Caco-2 (cell line): Measurements from ENCODE around the gene PYDC2. TPM values are rescaled to one million over a fixed set of nuclear protein-coding genes. Genes with fewer than 3 reads are reported as not detected.

Experiments
- BruUV-seq: library from RNA; stranded (reverse); fragments of 400-500 nt; replicated peaks from 2 replicates; lab custom pipeline; 2021; lab: Mats Ljungman, UMichigan
- CTCF ChIA-PET: fragments of 300-600 bp; sonication (Branson Sonifier 250); formaldehyde crosslinking; loops from one replicate; lab custom pipeline; 2022; ENCODE audit warnings: antibody characterized with exemption; lab: Charles Lee
- POLR2A ChIA-PET: fragments of 300-600 bp; sonication (Branson Sonifier 250); formaldehyde crosslinking; loops from one replicate; lab custom pipeline; 2022; ENCODE audit warnings: antibody characterized with exemption; lab: Charles Lee
- DNase-seq, 2 experiments: peaks; one replicate each; pipeline versions ENCODE4 v3.0.0 to v3.0.0-alpha.2; 2020 to 2022
- H3K27me3 ChIP-seq: replicated peaks from 2 replicates; pipeline ENCODE4 v1.6.0; 2011; ENCODE audit warnings: low read length; ENCODE audit not compliant: control insufficient read depth, insufficient read depth
- H3K36me3 ChIP-seq: 2 replicates; pipeline ENCODE4 v1.5.1; 2011; ENCODE audit warnings: low read length; ENCODE audit not compliant: control insufficient read depth, insufficient read depth
- H3K4me1 ChIP-seq: fragments of 250-450 bp; sonication (Bioruptor Pico); 2 replicates; pipeline ENCODE4 v1.5.1; 2020; ENCODE audit warnings: mild to moderate bottlenecking
- H3K4me3 ChIP-seq: 2 replicates; pipeline ENCODE4 v1.5.1; 2011; ENCODE audit warnings: low read depth, mild to moderate bottlenecking, control low read depth, low read length
- H3K9me3 ChIP-seq: fragments of 250-450 bp; sonication (Bioruptor Pico); 2 replicates; pipeline ENCODE4 v1.5.1; 2020; ENCODE audit warnings: mild to moderate bottlenecking, moderate library complexity
- H3K27ac Mint-ChIP-seq: one replicate; pipeline ENCODE4 v1.8.0; 2022; ENCODE audit warnings: mixed read lengths; ENCODE audit not compliant: unreplicated experiment
- H3K27me3 Mint-ChIP-seq: one replicate; pipeline ENCODE4 v1.8.0; 2022; ENCODE audit warnings: mixed read lengths; ENCODE audit not compliant: insufficient read depth, unreplicated experiment
- H3K36me3 Mint-ChIP-seq: one replicate; pipeline ENCODE4 v1.8.0; 2022; ENCODE audit warnings: mild to moderate bottlenecking, mixed read lengths; ENCODE audit not compliant: insufficient read depth, unreplicated experiment
- H3K4me1 Mint-ChIP-seq: one replicate; pipeline ENCODE4 v1.8.0; 2022; ENCODE audit warnings: low read depth, mixed read lengths; ENCODE audit not compliant: unreplicated experiment
- H3K4me3 Mint-ChIP-seq: one replicate; pipeline ENCODE4 v1.8.0; 2022; ENCODE audit warnings: mild to moderate bottlenecking, moderate library complexity, mixed read lengths; ENCODE audit not compliant: unreplicated experiment
- H3K9me3 Mint-ChIP-seq: one replicate; pipeline ENCODE4 v1.8.0; 2022; ENCODE audit warnings: mixed read lengths; ENCODE audit not compliant: unreplicated experiment
- CTCF ChIP-seq, 2 experiments: fragments of 200-600 bp in 1 of 2; IDR thresholded peaks; 1 replicate in 1 of 2; 2 replicates in 1 of 2; pipeline versions ENCODE4 v1.5.1 to v1.8.0; 2011 to 2022; ENCODE audit warnings: antibody characterized with exemption in 1 of 2, control low read depth in 1 of 2, inconsistent platforms in 1 of 2, low read depth in 1 of 2, low read length in 1 of 2, mild to moderate bottlenecking in 1 of 2, moderate library complexity in 1 of 2; ENCODE audit not compliant: insufficient read depth in 1 of 2, severe bottlenecking in 1 of 2, unreplicated experiment in 1 of 2
- intact Hi-C: fragments of 100-400 bp; cut with micrococcal nuclease; formaldehyde crosslinking; loops from one replicate; pipeline ENCODE4 v1.10.0; 2022; ENCODE audit not compliant: unreplicated experiment
- total RNA-seq: library from RNA; stranded (reverse); gene quantifications from 2 replicates; pipeline ENCODE4 v1.2.3, GENCODE V29; 2022

Gene PYDC2
- total RNA-seq, 1 experiment from 2014 or later = not detected

GRCh38 chr3:191414732-191415131 is 46.2 kb upstream of the PYDC2 start:
- Histone ChIP-seq H3K36me3 (no peaks in the 10 kb centered on the region), H3K9me3 (no peaks in the 10 kb centered on the region), H3K4me1 (no peaks in the 10 kb centered on the region), H3K27me3 (no peaks in the 10 kb centered on the region), H3K4me3 (no peak overlapping the region)
- intact Hi-C loops = loop anchor here (10.0 kb wide), 1 partner anchor 770 kb away; no protein-coding TSS in a partner anchor
- Mint-ChIP-seq H3K4me1 (no peaks in the 10 kb centered on the region), H3K4me3 (no peak overlapping the region), H3K36me3 (no peaks in the 10 kb centered on the region), H3K27me3 (no peaks in the 10 kb centered on the region), H3K9me3 (no peaks in the 10 kb centered on the region), H3K27ac (no peak overlapping the region)
- POLR2A ChIA-PET = no interaction called here
- BruUV-seq = no TSS peak
- CTCF ChIA-PET = interaction anchor here (1.0 kb wide), 1 partner anchor 1030 kb away, joined by 3 read pairs; no protein-coding TSS in a partner anchor
- no peak for TF ChIP-seq CTCF (IDR thresholded peaks at IDR 0.05; ENCODE audit: insufficient read depth in 1 of 2, low read depth in 1 of 2, low read length in 1 of 2, severe bottlenecking in 1 of 2, unreplicated experiment in 1 of 2)
- DNase-seq = no peak

- H3K27me3 Mint-ChIP-seq = no peaks in the 10 kb centered on the region
- Histone ChIP-seq H3K9me3 (no peaks in the 10 kb centered on the region), H3K4me1 (no peaks in the 10 kb centered on the region), H3K27me3 (no peaks in the 10 kb centered on the region), H3K36me3 (no peaks in the 10 kb centered on the region), H3K4me3 (no peak overlapping the region)
- CTCF ChIA-PET = no interaction called here
- BruUV-seq = no TSS peak
- no peak overlapping the region for H3K27ac Mint-ChIP-seq
- intact Hi-C loops = loop anchor here (10.0 kb wide), 1 partner anchor 769 kb away; no protein-coding TSS in a partner anchor
- H3K4me3 Mint-ChIP-seq = no peak overlapping the region
- no peak for TF ChIP-seq CTCF (IDR thresholded peaks at IDR 0.05; ENCODE audit: insufficient read depth in 1 of 2, low read depth in 1 of 2, low read length in 1 of 2, severe bottlenecking in 1 of 2, unreplicated experiment in 1 of 2)
- POLR2A ChIA-PET = no interaction called here
- no peaks in the 10 kb centered on the region for H3K9me3 Mint-ChIP-seq
- no peaks in the 10 kb centered on the region for H3K36me3 Mint-ChIP-seq
- DNase-seq = no peak
- no peaks in the 10 kb centered on the region for H3K4me1 Mint-ChIP-seq
These were observed 45.4 kb upstream of the PYDC2 start for GRCh38 chr3:191415566-191415965.

GRCh38 chr3:191417457-191417729 is 43.6 kb upstream of the PYDC2 start:
- H3K4me3 ChIP-seq = no peak overlapping the region
- no peaks in the 10 kb centered on the region for H3K36me3 Mint-ChIP-seq
- no peaks in the 10 kb centered on the region for H3K4me1 Mint-ChIP-seq
- BruUV-seq = no TSS peak
- no peaks in the 10 kb centered on the region for H3K27me3 ChIP-seq
- ChIA-PET POLR2A (no interaction called here), CTCF (no interaction called here)
- TF ChIP-seq CTCF (IDR thresholded peaks at IDR 0.05; ENCODE audit: insufficient read depth in 1 of 2, low read depth in 1 of 2, low read length in 1 of 2, severe bottlenecking in 1 of 2, unreplicated experiment in 1 of 2) = no peak
- H3K9me3 Mint-ChIP-seq = no peaks in the 10 kb centered on the region
- intact Hi-C loops = loop anchor here (1.0 to 10.0 kb wide), 4 partner anchors 85 to 1027 kb away; no protein-coding TSS in a partner anchor
- no peak for DNase-seq
- no peaks in the 10 kb centered on the region for H3K27me3 Mint-ChIP-seq
- H3K9me3 ChIP-seq = no peaks in the 10 kb centered on the region
- H3K4me1 ChIP-seq = no peaks in the 10 kb centered on the region
- H3K27ac Mint-ChIP-seq = no peak overlapping the region
- H3K36me3 ChIP-seq = no peaks in the 10 kb centered on the region
- no peak overlapping the region for H3K4me3 Mint-ChIP-seq
